ENCODE data around the gene SRRM5.

The SRRM5 gene

GRCh38 chr19:43609872-43610271, 2.0 kb upstream of the SRRM5 start:
- Histone ChIP-seq H2AFZ (ENCODE audit: low read depth, low read length, severe bottlenecking) (no peak overlapping the region), H3K27me3 (ENCODE audit: low read length) (no peaks in the 10 kb centered on the region), H3K9ac (ENCODE audit: low read length) (no peak overlapping the region), H3K9me2 (replicated peaks; ENCODE audit: insufficient read depth, low read length) (no peaks in the 10 kb centered on the region), H3K79me2 (ENCODE audit: insufficient read depth, low read length) (peaks cover 16% of the 10 kb centered on the region; the same call in 1 of the 2 replicates), H3K4me2 (ENCODE audit: low read depth, low read length, poor library complexity, severe bottlenecking) (no peak overlapping the region), H3K36me3 (ENCODE audit: low read length) (no peaks in the 10 kb centered on the region), H3K9me3 (ENCODE audit: insufficient read depth, low read length) (no peaks in the 10 kb centered on the region), H3K27ac (ENCODE audit: low read depth, low read length) (no peak overlapping the region), H3F3A (ENCODE audit: insufficient read depth) (no peaks in the 10 kb centered on the region), H3K4me3 (ENCODE audit: insufficient read depth, low read length, poor library complexity, severe bottlenecking) (no peak overlapping the region), H4K20me1 (ENCODE audit: low read depth, low read length) (no peaks in the 10 kb centered on the region)
- TF ChIP-seq, protein P1, sequence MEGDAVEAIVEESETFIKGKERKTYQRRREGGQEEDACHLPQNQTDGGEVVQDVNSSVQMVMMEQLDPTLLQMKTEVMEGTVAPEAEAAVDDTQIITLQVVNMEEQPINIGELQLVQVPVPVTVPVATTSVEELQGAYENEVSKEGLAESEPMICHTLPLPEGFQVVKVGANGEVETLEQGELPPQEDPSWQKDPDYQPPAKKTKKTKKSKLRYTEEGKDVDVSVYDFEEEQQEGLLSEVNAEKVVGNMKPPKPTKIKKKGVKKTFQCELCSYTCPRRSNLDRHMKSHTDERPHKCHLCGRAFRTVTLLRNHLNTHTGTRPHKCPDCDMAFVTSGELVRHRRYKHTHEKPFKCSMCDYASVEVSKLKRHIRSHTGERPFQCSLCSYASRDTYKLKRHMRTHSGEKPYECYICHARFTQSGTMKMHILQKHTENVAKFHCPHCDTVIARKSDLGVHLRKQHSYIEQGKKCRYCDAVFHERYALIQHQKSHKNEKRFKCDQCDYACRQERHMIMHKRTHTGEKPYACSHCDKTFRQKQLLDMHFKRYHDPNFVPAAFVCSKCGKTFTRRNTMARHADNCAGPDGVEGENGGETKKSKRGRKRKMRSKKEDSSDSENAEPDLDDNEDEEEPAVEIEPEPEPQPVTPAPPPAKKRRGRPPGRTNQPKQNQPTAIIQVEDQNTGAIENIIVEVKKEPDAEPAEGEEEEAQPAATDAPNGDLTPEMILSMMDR (IDR thresholded peaks at IDR 0.05; ENCODE audit: insufficient read depth, low read length, poor library complexity, severe bottlenecking): no peak
- no peak for TF ChIP-seq EZH2phosphoT487 (conservative IDR thresholded peaks at IDR 0.05; ENCODE audit: low read length)

DNA sequence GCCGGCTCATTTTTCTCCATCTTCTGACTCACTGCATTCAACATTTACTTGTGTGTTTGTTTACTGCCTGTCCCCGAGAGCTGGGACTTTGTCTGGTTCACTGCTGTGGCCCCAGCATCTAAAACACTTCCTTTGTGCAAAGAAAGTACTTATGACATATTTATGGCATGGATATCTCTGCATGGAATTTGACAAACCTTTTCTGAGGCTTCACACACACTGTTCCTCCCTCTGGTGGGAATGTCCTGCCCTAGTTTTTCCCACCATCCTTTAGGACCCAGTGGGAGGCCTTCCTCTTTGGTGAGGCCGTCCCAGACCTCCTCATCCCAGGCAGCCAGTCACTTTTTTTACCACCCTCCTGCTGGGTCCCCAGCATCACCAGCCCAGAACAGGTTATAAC, 1.4 kb upstream of the SRRM5 start:
- H3F3A ChIP-seq (ENCODE audit: insufficient read depth): no peaks in the 10 kb centered on the region
- H3K27me3 ChIP-seq (ENCODE audit: low read length): no peaks in the 10 kb centered on the region
- TF ChIP-seq, protein P1 (IDR thresholded peaks at IDR 0.05; ENCODE audit: insufficient read depth, low read length, poor library complexity, severe bottlenecking): no peak
- TF ChIP-seq EZH2phosphoT487 (conservative IDR thresholded peaks at IDR 0.05; ENCODE audit: low read length): no peak
- H2AFZ ChIP-seq (ENCODE audit: low read depth, low read length, severe bottlenecking): no peak overlapping the region
- peaks cover 20% of the 10 kb centered on the region; the same call in 1 of the 2 replicates for H3K79me2 ChIP-seq (ENCODE audit: insufficient read depth, low read length)
- H3K27ac ChIP-seq (ENCODE audit: low read depth, low read length): no peak overlapping the region
- no peak overlapping the region for H3K9ac ChIP-seq (ENCODE audit: low read length)
- no peak overlapping the region for H3K4me2 ChIP-seq (ENCODE audit: low read depth, low read length, poor library complexity, severe bottlenecking)
- H3K9me2 ChIP-seq (replicated peaks; ENCODE audit: insufficient read depth, low read length): no peaks in the 10 kb centered on the region
- H3K36me3 ChIP-seq (ENCODE audit: low read length): no peaks in the 10 kb centered on the region
- H3K9me3 ChIP-seq (ENCODE audit: insufficient read depth, low read length): no peaks in the 10 kb centered on the region
- H4K20me1 ChIP-seq (ENCODE audit: low read depth, low read length): no peaks in the 10 kb centered on the region
- no peak overlapping the region for H3K4me3 ChIP-seq (ENCODE audit: insufficient read depth, low read length, poor library complexity, severe bottlenecking)

DNA sequence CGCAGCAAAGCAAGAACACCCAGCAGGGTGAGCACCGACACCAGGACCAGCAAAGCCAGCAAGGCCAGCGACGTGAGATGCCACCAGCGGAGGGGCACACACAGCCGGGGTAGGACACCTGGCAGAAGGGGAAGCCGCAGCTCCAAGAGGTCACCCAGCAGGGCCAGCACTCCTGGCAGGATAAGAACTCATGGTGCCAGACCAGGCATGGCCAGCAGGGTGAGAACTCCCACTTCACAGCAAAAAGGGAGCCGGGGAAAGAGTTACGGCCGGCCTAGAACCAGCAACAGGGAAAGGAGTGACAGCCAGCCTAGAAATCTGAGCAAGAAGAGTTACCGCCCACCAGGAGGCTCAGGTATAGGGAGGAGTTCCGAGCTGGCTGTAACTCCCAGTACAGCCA, 486 bp downstream of the SRRM5 start:
- no peaks in the 10 kb centered on the region for H3K9me2 ChIP-seq (replicated peaks; ENCODE audit: insufficient read depth, low read length)
- TF ChIP-seq, protein P1 (IDR thresholded peaks at IDR 0.05; ENCODE audit: insufficient read depth, low read length, poor library complexity, severe bottlenecking): no peak
- TF ChIP-seq EZH2phosphoT487 (conservative IDR thresholded peaks at IDR 0.05; ENCODE audit: low read length): no peak
- no peak overlapping the region for H3K27ac ChIP-seq (ENCODE audit: low read depth, low read length)
- H3K9me3 ChIP-seq (ENCODE audit: insufficient read depth, low read length): no peaks in the 10 kb centered on the region
- no peak overlapping the region for H3K4me2 ChIP-seq (ENCODE audit: low read depth, low read length, poor library complexity, severe bottlenecking)
- H3F3A ChIP-seq (ENCODE audit: insufficient read depth): no peaks in the 10 kb centered on the region
- no peak overlapping the region for H3K9ac ChIP-seq (ENCODE audit: low read length)
- no peaks in the 10 kb centered on the region for H3K36me3 ChIP-seq (ENCODE audit: low read length)
- no peak overlapping the region for H2AFZ ChIP-seq (ENCODE audit: low read depth, low read length, severe bottlenecking)
- no peaks in the 10 kb centered on the region for H4K20me1 ChIP-seq (ENCODE audit: low read depth, low read length)
- no peak overlapping the region for H3K4me3 ChIP-seq (ENCODE audit: insufficient read depth, low read length, poor library complexity, severe bottlenecking)
- H3K79me2 ChIP-seq (ENCODE audit: insufficient read depth, low read length): peaks cover 38% of the 10 kb centered on the region
- no peaks in the 10 kb centered on the region for H3K27me3 ChIP-seq (ENCODE audit: low read length)

All from SU-DHL-6 (cell line).